ENCODE results near the gene DCXR. TPM values are rescaled to one million over a fixed set of nuclear protein-coding genes. Genes with fewer than 3 reads are reported as not detected.

The DCXR gene
- total and polyA plus RNA-seq, 11 donors: 139 to 312 (median 200) TPM

- no peak overlapping the region for H3K4me3 ChIP-seq
- no peak overlapping the region for H3K27ac ChIP-seq
- intact Hi-C loops (cut with DNase I): no loop called here
- DNase-seq (peak in 2 of 5 donors; percentile 55 to 77), ATAC-seq (peak in 3 of 4 donors; percentile 25 to 75 (median 43))
- H3K27me3 ChIP-seq: no peaks in the 10 kb centered on the region
- WGBS, 4 donors: 61 to 68% (median 67%) methylated on average over 18 to 28 of the region's 28 CpGs
- H3K4me1 ChIP-seq: peaks cover 0 to 10% (median 0%) of the 10 kb centered on the region in 12 donors
- H3K9me3 ChIP-seq: no peaks in the 10 kb centered on the region
- H3K36me3 ChIP-seq: peaks cover 0 to 43% (median 29%) of the 10 kb centered on the region in 9 donors
- peak in 1 of 12 donors; percentile 10 for TF ChIP-seq CTCF (IDR thresholded peaks at IDR 0.05)
- no peak for TF ChIP-seq POLR2A (IDR thresholded peaks at IDR 0.05)
Measured at GRCh38 chr17:82077617-82078358, 40.3 kb upstream of the DCXR start.

- Histone ChIP-seq H3K27ac (no peak overlapping the region), H3K9me3 (no peaks in the 10 kb centered on the region), H3K4me1 (peaks cover 0 to 10% (median 0%) of the 10 kb centered on the region in 12 donors), H3K36me3 (peaks cover 0 to 35% (median 22%) of the 10 kb centered on the region in 9 donors), H3K27me3 (no peaks in the 10 kb centered on the region), H3K4me3 (no peak overlapping the region)
- ATAC-seq: peak in 3 of 4 donors; percentile 25 to 38 (median 28)
- no peak for DNase-seq
- TF ChIP-seq CTCF (IDR thresholded peaks at IDR 0.05) (no peak), POLR2A (IDR thresholded peaks at IDR 0.05) (no peak)
- intact Hi-C loops (cut with DNase I): no loop called here
- 73 to 86% (median 78%) methylated on average over 19 to 21 of the region's 21 CpGs for WGBS, 4 donors
Measured at GRCh38 chr17:82076785-82077591, 39.5 kb upstream of the DCXR start.

- H3K9me3 ChIP-seq: no peaks in the 10 kb centered on the region
- H3K4me1 ChIP-seq: peaks cover 0 to 10% (median 0%) of the 10 kb centered on the region in 12 donors
- ATAC-seq (no peak), DNase-seq (no peak)
- H3K36me3 ChIP-seq: peaks cover 0 to 27% (median 19%) of the 10 kb centered on the region in 9 donors
- no peak overlapping the region for H3K27ac ChIP-seq
- intact Hi-C loops (cut with DNase I): no loop called here
- no peak overlapping the region for H3K4me3 ChIP-seq
- no peaks in the 10 kb centered on the region for H3K27me3 ChIP-seq
- WGBS, 4 donors: 81 to 86% (median 83%) methylated on average over 25 of the region's 25 CpGs
- TF ChIP-seq POLR2A (IDR thresholded peaks at IDR 0.05) (no peak), CTCF (IDR thresholded peaks at IDR 0.05) (no peak)
Measured at GRCh38 chr17:82076018-82076784, 38.7 kb upstream of the DCXR start.

All from heart left ventricle (tissue), 16 donors.